Prostate gland (tissue), 2 donors: ENCODE data around the gene SLN.

Experiments
- POLR2AphosphoS5 ChIP-seq: sonication (generic); formaldehyde crosslinking; IDR thresholded peaks from one replicate; pipeline ENCODE4 v1.6.1; 2017; ENCODE audit warnings: antibody characterized with exemption
- TF ChIP-seq, protein P1 (sequence below), 4 experiments: fragments of 200-600 bp in 2 of 4; fragments of 450-650 bp in 2 of 4; sonication (generic) in 2 of 4; IDR thresholded peaks; 1 replicate in 3 of 4; 2 replicates in 1 of 4; pipeline ENCODE4 v1.5.1; 2016 to 2019; ENCODE audit warnings: antibody characterized with exemption in 4 of 4, mild to moderate bottlenecking in 2 of 4, moderate library complexity in 2 of 4

DNA sequence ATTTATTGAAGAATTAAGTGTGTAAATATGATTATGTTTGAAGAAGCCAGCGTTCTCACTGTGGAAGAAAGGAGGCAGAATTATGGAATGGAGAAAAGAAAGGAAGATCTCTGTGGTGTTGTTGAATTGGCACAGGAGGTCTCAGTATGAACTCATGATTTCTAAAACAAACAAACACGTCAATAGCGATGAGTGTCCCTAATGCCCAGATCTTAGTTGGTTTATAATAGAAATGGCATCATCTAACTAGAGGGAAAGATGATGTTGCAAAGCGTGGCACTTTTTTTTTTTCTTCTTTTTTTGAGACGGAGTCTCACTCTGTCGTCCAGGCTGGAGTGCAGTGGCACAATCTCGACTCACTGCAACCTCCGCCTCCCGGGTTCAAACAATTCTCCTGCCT, 39.2 kb upstream of the SLN start:
- TF ChIP-seq, protein P1, sequence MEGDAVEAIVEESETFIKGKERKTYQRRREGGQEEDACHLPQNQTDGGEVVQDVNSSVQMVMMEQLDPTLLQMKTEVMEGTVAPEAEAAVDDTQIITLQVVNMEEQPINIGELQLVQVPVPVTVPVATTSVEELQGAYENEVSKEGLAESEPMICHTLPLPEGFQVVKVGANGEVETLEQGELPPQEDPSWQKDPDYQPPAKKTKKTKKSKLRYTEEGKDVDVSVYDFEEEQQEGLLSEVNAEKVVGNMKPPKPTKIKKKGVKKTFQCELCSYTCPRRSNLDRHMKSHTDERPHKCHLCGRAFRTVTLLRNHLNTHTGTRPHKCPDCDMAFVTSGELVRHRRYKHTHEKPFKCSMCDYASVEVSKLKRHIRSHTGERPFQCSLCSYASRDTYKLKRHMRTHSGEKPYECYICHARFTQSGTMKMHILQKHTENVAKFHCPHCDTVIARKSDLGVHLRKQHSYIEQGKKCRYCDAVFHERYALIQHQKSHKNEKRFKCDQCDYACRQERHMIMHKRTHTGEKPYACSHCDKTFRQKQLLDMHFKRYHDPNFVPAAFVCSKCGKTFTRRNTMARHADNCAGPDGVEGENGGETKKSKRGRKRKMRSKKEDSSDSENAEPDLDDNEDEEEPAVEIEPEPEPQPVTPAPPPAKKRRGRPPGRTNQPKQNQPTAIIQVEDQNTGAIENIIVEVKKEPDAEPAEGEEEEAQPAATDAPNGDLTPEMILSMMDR (IDR thresholded peaks at IDR 0.05), result no peak
- TF ChIP-seq POLR2AphosphoS5, result no peak
